GM18517 (cell line): ENCODE measurements around the gene MAST3.
A peak's percentile ranks its signal among the peaks of the same experiment; 100 is the strongest.
"Not testable (repeated sequence)": the region's sequence is repeated elsewhere in the genome, so short reads cannot be mapped to it uniquely, and the experiment has no call there.

Experiments
- ATAC-seq: cut with Tn5 transposase; IDR thresholded peaks from one replicate; pipeline ENCODE4 v1.9.1; 2021; ENCODE audit warnings: mild to moderate bottlenecking, moderate library complexity; ENCODE audit not compliant: unreplicated experiment

Gene MAST3

GRCh38 chr19:18156841-18157464 is 59.4 kb downstream of the MAST3 start:
- no peak for ATAC-seq

- ATAC-seq = no peak
Observed at GRCh38 chr19:18157465-18158063, 60.0 kb downstream of the MAST3 start.

GRCh38 chr19:18158467-18158866 is 60.9 kb downstream of the MAST3 start:
- ATAC-seq = no peak

GRCh38 chr19:18159059-18159616 is 61.6 kb downstream of the MAST3 start:
- ATAC-seq = not testable (repeated sequence)

GRCh38 chr19:18159810-18160209 is 62.2 kb downstream of the MAST3 start:
- no peak for ATAC-seq

- ATAC-seq = no peak
Observed at GRCh38 chr19:18160493-18160970, 63.0 kb downstream of the MAST3 start.

- ATAC-seq = peak; percentile 51
Observed at GRCh38 chr19:18160971-18161635, 63.5 kb downstream of the MAST3 start.

- ATAC-seq = peak; percentile 13
Observed at GRCh38 chr19:18161636-18162002, 64.0 kb downstream of the MAST3 start.

- no peak for ATAC-seq
Observed at GRCh38 chr19:18164072-18164471, 66.5 kb downstream of the MAST3 start.

- no peak for ATAC-seq
Observed at GRCh38 chr19:18165794-18166544, 68.4 kb downstream of the MAST3 start.

GRCh38 chr19:18167011-18167410 is 69.4 kb downstream of the MAST3 start:
- no peak for ATAC-seq

- ATAC-seq = no peak
Observed at GRCh38 chr19:18167975-18168645, 70.5 kb downstream of the MAST3 start.

- no peak for ATAC-seq
Observed at GRCh38 chr19:18168673-18169381, 71.2 kb downstream of the MAST3 start.

- ATAC-seq = no peak
Observed at GRCh38 chr19:18170714-18171255, 73.2 kb downstream of the MAST3 start.

GRCh38 chr19:18171605-18172327 is 74.2 kb downstream of the MAST3 start:
- no peak for ATAC-seq

GRCh38 chr19:18172331-18173053 is 74.9 kb downstream of the MAST3 start:
- ATAC-seq = no peak

GRCh38 chr19:18173054-18173571 is 75.5 kb downstream of the MAST3 start:
- no peak for ATAC-seq
